HG02884 (cell line): ENCODE data around the gene RFX7.

Source experiments
- ATAC-seq: cut with Tn5 transposase; IDR thresholded peaks from one replicate; pipeline ENCODE4 v1.9.1; 2021; ENCODE audit warnings: mild to moderate bottlenecking, moderate library complexity; ENCODE audit not compliant: unreplicated experiment

RFX7 gene

DNA sequence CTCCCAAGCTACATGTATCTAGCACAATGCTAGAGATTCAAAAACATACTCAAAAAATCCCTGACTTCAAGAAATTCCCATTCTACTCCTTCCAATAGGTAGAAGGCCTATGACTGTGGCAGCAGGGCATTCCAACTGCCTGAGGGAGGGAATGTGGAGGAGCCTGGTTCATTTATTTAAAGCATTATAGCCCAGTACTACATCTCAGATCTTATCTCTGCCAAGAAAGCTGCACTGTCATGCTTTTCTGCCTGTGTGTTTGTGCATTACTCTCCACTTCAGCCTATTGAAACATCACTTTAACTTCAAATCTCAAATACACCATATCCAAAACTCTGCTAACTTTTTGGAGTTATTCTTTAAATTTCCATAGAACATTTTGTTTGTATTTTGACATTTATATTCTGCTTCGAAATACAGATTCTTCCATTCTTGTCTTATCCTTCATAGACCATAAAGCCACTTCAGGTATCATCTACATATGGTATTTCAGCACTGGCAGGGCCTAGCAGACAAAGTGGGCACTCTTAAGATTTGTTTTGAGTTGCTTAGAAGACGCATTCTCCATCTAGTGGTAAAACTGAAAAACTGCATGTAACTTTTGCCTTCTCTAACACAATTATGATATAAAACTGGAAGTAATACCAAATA, 191.2 kb downstream of the RFX7 start:
- ATAC-seq: no peak

DNA sequence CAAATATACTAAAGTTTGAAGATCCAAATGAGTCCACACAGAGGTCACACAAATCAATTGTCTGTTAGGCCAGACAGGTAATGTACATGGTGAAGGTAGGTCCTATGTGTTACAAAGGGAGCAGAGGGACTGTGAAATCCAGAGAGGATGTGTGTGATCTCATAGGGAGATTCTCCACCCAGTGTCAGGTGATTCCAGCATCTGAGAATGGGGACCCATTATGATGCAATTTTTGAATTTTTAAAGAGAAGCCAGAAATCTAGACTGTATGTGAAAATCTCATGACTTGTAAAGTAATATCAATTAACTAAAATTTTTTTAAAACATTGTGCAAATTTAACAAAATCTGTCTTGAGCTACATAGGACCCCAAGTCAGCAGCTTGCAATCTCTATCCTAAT, 192.0 kb downstream of the RFX7 start:
- ATAC-seq: no peak

DNA sequence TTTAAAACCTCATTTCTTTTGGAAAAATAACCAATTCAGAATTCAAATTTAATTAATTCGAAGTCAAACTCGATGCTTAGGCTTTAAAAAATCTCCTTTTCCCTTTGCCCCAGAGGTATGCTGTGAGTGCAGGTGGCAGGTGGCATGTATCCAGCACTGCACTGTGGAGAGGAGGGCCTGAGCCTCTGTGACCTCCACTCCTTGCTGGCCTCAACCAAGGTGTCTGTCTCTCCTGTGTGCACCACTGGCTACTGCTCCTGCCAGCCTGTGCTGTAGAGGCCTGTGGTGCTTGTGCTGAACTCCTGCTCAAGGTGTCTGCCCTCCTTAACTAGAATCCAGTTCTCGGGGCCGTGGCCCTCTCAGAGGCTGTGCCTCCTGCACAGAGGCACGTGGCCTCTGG, 194.1 kb downstream of the RFX7 start:
- ATAC-seq: no peak

DNA sequence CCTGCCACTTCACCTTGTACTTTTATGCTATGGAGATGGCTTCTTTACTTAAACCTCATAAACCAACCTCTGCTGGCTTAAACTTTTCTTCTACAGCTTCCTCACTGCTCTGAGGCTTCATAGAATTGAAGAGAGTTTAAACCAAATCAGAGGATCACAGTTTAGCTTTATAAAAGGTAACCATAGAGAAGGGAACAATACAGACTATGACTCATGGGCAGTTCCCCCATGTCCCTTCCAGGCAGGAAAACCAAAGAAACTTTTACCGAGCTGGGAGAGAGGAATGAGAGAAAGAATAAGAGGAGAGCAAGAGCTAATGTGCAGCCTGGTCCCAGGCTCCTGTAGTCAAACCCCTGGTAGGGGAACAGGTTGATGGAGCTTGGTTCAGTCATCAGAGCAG, 196.3 kb downstream of the RFX7 start:
- ATAC-seq: no peak

DNA sequence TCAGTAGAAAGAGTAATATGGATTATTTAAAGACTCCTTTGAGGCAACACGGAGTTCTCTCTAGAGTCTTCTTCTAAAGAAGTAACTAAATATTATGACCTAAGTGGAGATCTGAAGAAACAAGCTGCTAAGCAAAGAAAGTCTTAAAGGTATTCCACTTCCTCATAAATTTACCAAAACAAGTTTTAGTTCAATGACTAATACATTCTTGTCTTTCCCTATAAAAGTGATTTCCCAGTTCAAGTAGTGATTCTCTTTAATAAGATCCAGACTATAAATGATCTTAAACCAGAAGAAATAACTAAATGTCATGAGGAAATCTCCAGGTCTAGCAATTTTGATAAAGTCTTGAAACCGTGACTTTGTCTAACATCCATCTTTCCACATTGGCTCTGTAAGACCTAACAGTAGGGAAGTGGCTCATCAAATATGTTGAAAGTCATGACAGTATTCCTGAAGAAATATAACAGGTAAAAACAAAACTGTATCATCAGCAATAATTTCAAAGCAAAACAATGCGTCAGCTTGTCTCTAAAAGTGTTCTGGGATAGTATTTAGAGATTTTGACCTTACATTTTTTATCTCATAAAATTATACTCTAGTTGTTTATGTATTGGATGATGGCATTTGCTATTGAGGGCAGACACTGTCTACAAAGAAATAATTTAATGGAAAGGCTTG, 198.5 kb downstream of the RFX7 start:
- ATAC-seq: no peak

DNA sequence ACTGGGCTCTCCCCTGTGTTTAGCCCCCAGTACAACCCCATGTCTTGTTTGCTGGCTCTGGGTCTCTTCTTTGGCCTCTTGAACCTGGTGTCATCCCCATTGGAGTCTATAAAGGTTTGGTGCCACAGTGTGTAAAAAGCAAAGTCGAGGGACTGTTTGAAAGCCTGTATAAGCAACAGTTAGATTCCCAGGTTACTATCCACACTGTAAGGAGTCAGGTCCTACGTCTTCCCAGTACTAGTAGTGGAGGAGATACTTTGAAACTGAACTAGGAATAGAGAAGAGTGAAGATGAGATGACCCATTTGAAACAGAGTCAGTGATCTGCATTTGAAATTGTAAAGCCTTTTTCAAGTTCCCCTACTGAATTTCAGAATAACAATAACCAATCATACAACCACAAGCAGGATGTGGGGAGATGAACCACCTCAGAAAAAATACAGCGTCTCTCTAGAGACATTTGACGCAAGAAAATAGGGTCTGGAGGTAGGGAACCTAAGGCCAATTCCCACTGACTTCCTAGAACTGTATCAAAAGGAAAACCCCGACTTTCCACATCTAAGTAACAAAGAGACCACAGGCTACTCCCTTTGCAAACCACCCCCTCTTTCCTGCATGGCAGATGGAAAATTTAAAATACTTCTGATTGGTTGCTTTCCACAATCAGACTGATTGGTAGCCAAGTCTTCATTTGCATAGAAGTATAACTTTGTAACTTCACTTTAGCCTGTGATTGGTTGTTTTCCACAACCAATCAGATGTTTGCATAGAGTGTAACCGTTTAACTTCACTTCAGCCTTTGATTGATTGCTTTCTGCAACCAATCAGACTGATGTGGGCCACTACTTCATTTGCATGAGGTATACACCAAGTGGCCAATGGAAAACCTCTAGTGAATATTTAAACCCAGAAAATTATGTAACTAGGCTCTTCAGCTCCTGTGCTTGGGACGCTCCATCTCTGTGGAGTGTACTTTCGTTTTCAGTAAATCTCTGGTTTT, 200.4 kb downstream of the RFX7 start:
- ATAC-seq: no peak

DNA sequence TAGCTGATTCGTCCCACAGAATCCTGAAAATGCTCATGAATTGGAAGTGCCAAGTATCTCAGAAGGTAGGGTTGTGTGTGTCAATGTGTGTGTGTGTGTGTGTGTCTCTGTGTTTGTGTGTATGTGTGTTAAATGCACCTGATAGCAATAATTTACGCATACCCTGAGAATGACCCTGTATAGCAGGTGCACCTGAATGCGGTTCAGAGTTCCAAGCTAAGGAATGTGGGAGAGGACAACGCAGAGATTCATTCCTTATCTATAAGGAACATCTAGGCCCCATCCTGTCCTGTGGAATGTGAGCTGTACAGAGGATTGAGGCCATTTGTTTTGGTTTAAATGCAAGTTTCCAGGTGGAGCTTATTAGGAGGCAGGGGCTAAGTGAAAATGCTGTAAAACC, 201.2 kb downstream of the RFX7 start:
- ATAC-seq: no peak

DNA sequence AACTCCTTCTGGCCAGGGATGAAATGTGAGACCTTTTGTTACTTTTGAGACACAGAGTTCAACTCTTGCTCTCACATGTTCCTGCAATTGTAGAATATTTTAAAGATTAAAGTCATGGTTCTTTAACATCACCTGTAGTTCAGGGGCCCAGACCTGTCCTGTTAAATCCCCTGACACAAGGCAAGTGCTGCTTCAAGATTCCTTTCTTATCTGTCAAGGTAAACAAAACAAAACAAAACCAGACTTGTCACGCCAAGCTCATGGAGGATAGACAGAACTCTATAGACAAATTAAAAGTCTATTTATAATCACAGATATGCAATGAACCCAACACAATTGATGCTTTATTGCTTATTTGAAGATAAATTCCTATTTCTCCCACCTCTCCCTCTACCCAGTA, 201.6 kb downstream of the RFX7 start:
- no peak for ATAC-seq

DNA sequence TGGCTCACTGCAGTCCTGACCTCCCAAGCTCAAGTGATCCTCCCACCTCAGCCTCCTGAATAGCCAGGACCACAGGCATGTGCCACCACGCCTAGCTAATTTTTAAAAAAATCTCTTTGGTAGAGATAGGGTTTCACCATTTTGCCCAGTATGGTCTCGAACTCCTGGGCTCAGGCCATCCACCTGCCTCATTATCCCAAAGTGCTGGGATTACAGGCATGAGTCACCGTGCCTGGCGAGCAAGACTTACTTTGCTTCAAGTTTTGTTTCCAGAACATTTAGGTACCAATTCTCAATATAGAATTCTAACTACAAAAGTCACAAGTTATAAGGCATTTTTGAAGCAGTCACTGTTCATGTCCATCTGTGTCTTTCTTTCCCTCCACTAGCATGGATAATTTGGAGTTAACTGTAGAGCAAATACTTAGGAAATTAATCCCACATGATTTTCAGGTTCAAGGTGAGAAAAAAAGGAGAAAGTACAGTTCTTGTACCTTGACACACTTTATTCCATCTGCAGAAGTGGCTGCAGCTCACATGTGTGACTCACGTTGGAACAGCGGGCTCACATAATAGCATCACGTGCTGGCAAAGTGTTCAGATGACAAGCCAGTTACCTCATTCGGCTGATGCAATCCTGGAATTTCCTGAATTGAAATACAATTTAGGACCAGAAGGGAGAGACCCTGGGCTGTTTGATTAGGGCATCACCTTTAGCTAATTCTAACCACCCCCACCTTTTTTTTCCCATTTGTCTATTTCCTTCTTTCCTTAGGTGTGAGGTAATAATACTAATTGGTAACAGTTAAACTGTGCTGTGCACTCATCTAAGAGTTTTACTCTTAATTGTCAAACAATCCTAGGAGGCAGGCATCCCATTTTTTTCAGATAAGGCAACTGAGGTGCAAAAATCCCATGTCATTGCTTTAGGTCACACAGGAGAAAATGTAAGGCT, 203.3 kb downstream of the RFX7 start:
- ATAC-seq: no peak

DNA sequence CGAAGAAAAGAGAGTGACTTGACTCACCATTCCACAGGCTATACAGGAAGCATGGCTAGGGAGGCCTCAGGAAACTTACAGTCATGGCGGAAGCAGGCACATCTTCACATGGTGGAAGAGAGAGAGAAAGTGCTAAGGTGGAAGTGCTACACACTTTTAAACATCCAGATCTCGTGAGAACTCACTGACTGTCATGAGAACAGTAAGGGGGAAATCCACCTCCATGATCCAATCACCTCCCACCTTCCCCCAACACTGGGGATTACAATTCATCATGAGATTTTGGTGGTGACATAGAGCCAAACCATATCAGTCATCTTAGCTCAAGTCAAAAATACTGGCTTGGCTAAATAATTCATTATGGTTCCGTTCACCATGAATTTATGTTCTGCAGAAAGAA, 205.0 kb downstream of the RFX7 start:
- no peak for ATAC-seq

DNA sequence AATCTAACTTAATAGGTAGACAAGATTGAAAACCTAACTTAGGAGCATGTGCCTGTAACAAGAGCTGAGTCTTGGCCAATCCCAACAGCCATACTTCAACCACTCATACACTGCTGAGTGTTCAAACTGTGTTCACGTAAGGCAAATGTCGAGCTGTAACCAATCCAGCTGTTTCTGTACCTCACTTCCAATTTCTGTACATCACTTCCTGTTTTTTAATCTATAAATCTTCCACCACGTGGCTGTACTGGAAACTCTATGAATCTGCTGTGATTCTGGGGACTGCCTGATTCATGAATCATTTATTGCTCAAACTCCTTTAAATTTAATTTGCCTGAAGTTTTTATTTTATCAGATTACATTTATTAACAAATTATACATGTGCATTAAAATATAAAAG, 205.7 kb downstream of the RFX7 start:
- no peak for ATAC-seq
